Large intestine (tissue), 12 donors: Measurements from ENCODE around the gene RTN4R. TPM values are rescaled to one million over a fixed set of nuclear protein-coding genes. Genes with fewer than 3 reads are reported as not detected.
"Not testable (repeated sequence)": the region's sequence is repeated elsewhere in the genome, so short reads cannot be mapped to it uniquely, and the experiment has no call there.

Experiments
- DNase-seq, 2 donors: peaks; one replicate each; pipeline versions ENCODE4 v3.0.0 to v3.0.0-alpha.2; 2013
- H3K27ac ChIP-seq: one replicate; pipeline ENCODE4 v1.5.1; 2013; ENCODE audit warnings: low read length
- H3K27me3 ChIP-seq: 2 replicates; pipeline ENCODE4 v1.6.1; 2013; ENCODE audit warnings: low read length; ENCODE audit not compliant: control insufficient read depth, insufficient read depth
- H3K36me3 ChIP-seq: 2 replicates; pipeline ENCODE4 v1.6.1; 2013; ENCODE audit warnings: low read length; ENCODE audit not compliant: control insufficient read depth, insufficient read depth
- H3K4me1 ChIP-seq: one replicate; pipeline ENCODE4 v1.6.1; 2013; ENCODE audit warnings: low read length; ENCODE audit not compliant: control insufficient read depth, insufficient read depth
- H3K4me3 ChIP-seq: one replicate; pipeline ENCODE4 v1.5.1; 2013; ENCODE audit warnings: low read length
- H3K9me3 ChIP-seq: one replicate; pipeline ENCODE4 v1.6.1; 2013; ENCODE audit warnings: mild to moderate bottlenecking, low read depth, low read length, moderate library complexity; ENCODE audit not compliant: control insufficient read depth
- WGBS: methylation state at CpG from one replicate; pipeline ENCODE4 v1.1.5; 2013; ENCODE audit warnings: low lambda C conversion rate; ENCODE audit not compliant: insufficient coverage; 5-methylcytosine and 5-hydroxymethylcytosine counted together
- long read RNA-seq, 11 donors: transcript quantifications; one replicate each; lab custom pipeline, GENCODE V29; 2026
- polyA plus RNA-seq: library from polyadenylated mRNA; unstranded; fragments of 120-200 nt; gene quantifications from one replicate; pipeline ENCODE4 v1.2.1, GENCODE V29; 2013

Gene RTN4R
- 7.5 TPM for polyA plus RNA-seq
- long read RNA-seq, donor 1, transcript RTN4R-201 (2 exons, 2,157 nt): major isoform, 9 of 9 reads
- long read RNA-seq, donor 1, partial matches to known transcripts: 0 of 9 reads
- long read RNA-seq, donor 1, other reads (novel, unspliced or antisense): 0 of 9 reads
- long read RNA-seq, donor 2, transcript RTN4R-201 (2 exons, 2,157 nt): major isoform, 8 of 8 reads
- long read RNA-seq, donor 2, partial matches to known transcripts: 0 of 8 reads
- long read RNA-seq, donor 2, other reads (novel, unspliced or antisense): 0 of 8 reads
- long read RNA-seq, donor 3, transcript RTN4R-201 (2 exons, 2,157 nt): major isoform, 13 of 13 reads
- long read RNA-seq, donor 3, partial matches to known transcripts: 0 of 13 reads
- long read RNA-seq, donor 3, other reads (novel, unspliced or antisense): 0 of 13 reads
- long read RNA-seq, donor 4: 0 reads
- long read RNA-seq, donor 5, partial matches to known transcripts: 0 of 3 reads
- long read RNA-seq, donor 5, other reads (novel, unspliced or antisense): 0 of 3 reads
- long read RNA-seq, donor 6, partial matches to known transcripts: 0 of 4 reads
- long read RNA-seq, donor 6, other reads (novel, unspliced or antisense): 0 of 4 reads
- long read RNA-seq, donor 7, partial matches to known transcripts: 0 of 2 reads
- long read RNA-seq, donor 7, other reads (novel, unspliced or antisense): 0 of 2 reads
- long read RNA-seq, donor 8, transcript RTN4R-201 (2 exons, 2,157 nt): major isoform, 10 of 10 reads
- long read RNA-seq, donor 8, partial matches to known transcripts: 0 of 10 reads
- long read RNA-seq, donor 8, other reads (novel, unspliced or antisense): 0 of 10 reads
- long read RNA-seq, donor 9, transcript RTN4R-201 (2 exons, 2,157 nt): major isoform, 7 of 7 reads
- long read RNA-seq, donor 9, partial matches to known transcripts: 0 of 7 reads
- long read RNA-seq, donor 9, other reads (novel, unspliced or antisense): 0 of 7 reads
- long read RNA-seq, donor 10, transcript RTN4R-201 (2 exons, 2,157 nt): major isoform, 5 of 6 reads
- long read RNA-seq, donor 10, partial matches to known transcripts: 0 of 6 reads
- long read RNA-seq, donor 10, other reads (novel, unspliced or antisense): 0 of 6 reads
- long read RNA-seq, donor 11, partial matches to known transcripts: 0 of 1 reads
- long read RNA-seq, donor 11, other reads (novel, unspliced or antisense): 0 of 1 reads

GRCh38 chr22:20268279-20269012, at the start of gene RTN4R:
TSS of gene RTN4R (minus strand) at chr22:20268318. CDS start at chr22:20268092, 226 bp downstream.
- DNase-seq: peak; percentile 60 to 67
- H3K4me1 ChIP-seq: peaks cover 19% of the 10 kb centered on the region
- H3K4me3 ChIP-seq: peak within 1 kb of the TSS; percentile 40
- H3K27me3 ChIP-seq: peaks cover 4% of the 10 kb centered on the region
- peak within 1 kb of the TSS; percentile 42 for H3K27ac ChIP-seq
- no CpG with 5 or more reads among the region's 58 CpGs for WGBS
- no peaks in the 10 kb centered on the region for H3K9me3 ChIP-seq
- no peaks in the 10 kb centered on the region for H3K36me3 ChIP-seq

- no CpG with 5 or more reads among the region's 8 CpGs for WGBS
- H3K9me3 ChIP-seq: not testable (repeated sequence)
- H3K4me1 ChIP-seq: peaks cover 17% of the 10 kb centered on the region
These were observed 49.4 kb upstream of the RTN4R start for GRCh38 chr22:20317402-20318042.

GRCh38 chr22:20316844-20317401, 48.8 kb upstream of the RTN4R start:
- Histone ChIP-seq H3K27ac (no peak overlapping the region), H3K36me3 (no peaks in the 10 kb centered on the region), H3K4me3 (no peak overlapping the region), H3K27me3 (no peaks in the 10 kb centered on the region), H3K9me3 (peaks cover 4% of the 10 kb centered on the region), H3K4me1 (peaks cover 17% of the 10 kb centered on the region)
- DNase-seq: no peak
- no CpG with 5 or more reads among the region's 8 CpGs for WGBS

More at GRCh38 chr22:20317402-20318042, 49.4 kb upstream of the RTN4R start:
- not testable (repeated sequence) for H3K27me3 ChIP-seq, H3K36me3 ChIP-seq, DNase-seq, H3K4me3 ChIP-seq, H3K27ac ChIP-seq

GRCh38 chr22:20316217-20316843, 48.2 kb upstream of the RTN4R start:
- H3K4me1 ChIP-seq: peaks cover 17% of the 10 kb centered on the region
- H3K9me3 ChIP-seq: peaks cover 4% of the 10 kb centered on the region
- H3K27ac ChIP-seq: no peak overlapping the region
- H3K4me3 ChIP-seq: no peak overlapping the region
- H3K27me3 ChIP-seq: no peaks in the 10 kb centered on the region
- no CpG with 5 or more reads among the region's 12 CpGs for WGBS
- no peaks in the 10 kb centered on the region for H3K36me3 ChIP-seq
- DNase-seq: no peak

- no CpG with 5 or more reads among the region's 25 CpGs for WGBS
- DNase-seq: no peak
- Histone ChIP-seq H3K4me3 (no peak overlapping the region), H3K27ac (no peak overlapping the region), H3K4me1 (peaks cover 12% of the 10 kb centered on the region), H3K36me3 (no peaks in the 10 kb centered on the region), H3K27me3 (no peaks in the 10 kb centered on the region), H3K9me3 (peaks cover 3% of the 10 kb centered on the region)
These were observed 47.5 kb upstream of the RTN4R start for GRCh38 chr22:20315337-20316216.

GRCh38 chr22:20314741-20315336, 46.7 kb upstream of the RTN4R start:
- no CpG with 5 or more reads among the region's 12 CpGs for WGBS
- not testable (repeated sequence) for H3K27ac ChIP-seq, H3K9me3 ChIP-seq, H3K36me3 ChIP-seq, H3K4me3 ChIP-seq, DNase-seq, H3K27me3 ChIP-seq
- peaks cover 12% of the 10 kb centered on the region for H3K4me1 ChIP-seq

- not testable (repeated sequence) for H3K27me3 ChIP-seq, H3K36me3 ChIP-seq, H3K27ac ChIP-seq, H3K9me3 ChIP-seq, DNase-seq, H3K4me3 ChIP-seq
- WGBS: no CpG with 5 or more reads among the region's 5 CpGs
- H3K4me1 ChIP-seq: peaks cover 12% of the 10 kb centered on the region
These were observed 46.1 kb upstream of the RTN4R start for GRCh38 chr22:20314206-20314605.

- H3K27ac ChIP-seq: peak overlapping the region; percentile 16
- not testable (repeated sequence) for H3K36me3 ChIP-seq, H3K4me3 ChIP-seq, H3K4me1 ChIP-seq, H3K27me3 ChIP-seq, DNase-seq, H3K9me3 ChIP-seq
- WGBS: no CpG with 5 or more reads among the region's 11 CpGs
These were observed 45.4 kb upstream of the RTN4R start for GRCh38 chr22:20313306-20314077.
